Liver (tissue), 9 donors: ENCODE measurements around the gene JPH4. TPM values are rescaled to one million over a fixed set of nuclear protein-coding genes. Genes with fewer than 3 reads are reported as not detected.

Source experiments
- DNase-seq: peaks from one replicate; pipeline ENCODE4 v3.0.0-alpha.2; 2017; ENCODE audit warnings: low spot score
- H3K27ac ChIP-seq, 2 donors: one replicate each; pipeline ENCODE4 v1.7.0; 2013; ENCODE audit warnings: inconsistent platforms in 2 of 2, low read length in 2 of 2, control low read depth in 1 of 2, low read depth in 1 of 2, mild to moderate bottlenecking in 1 of 2
- H3K27me3 ChIP-seq, 4 donors: one replicate each; pipeline versions ENCODE4 v1.6.1 to v1.7.0; 2013; ENCODE audit warnings: low read length in 3 of 4, inconsistent platforms in 1 of 4, mild to moderate bottlenecking in 1 of 4, moderate library complexity in 1 of 4; ENCODE audit not compliant: control insufficient read depth in 4 of 4, insufficient read depth in 4 of 4
- H3K36me3 ChIP-seq, 4 donors: one replicate each; pipeline versions ENCODE4 v1.6.1 to v1.7.0; 2013; ENCODE audit warnings: low read length in 3 of 4, mild to moderate bottlenecking in 3 of 4, low read depth in 1 of 4, moderate library complexity in 1 of 4; ENCODE audit not compliant: control insufficient read depth in 4 of 4, insufficient read depth in 3 of 4
- H3K4me1 ChIP-seq, 4 donors: one replicate each; pipeline versions ENCODE4 v1.6.1 to v1.7.0; 2013; ENCODE audit warnings: low read length in 3 of 4, mild to moderate bottlenecking in 3 of 4, moderate library complexity in 1 of 4; ENCODE audit not compliant: control insufficient read depth in 4 of 4, insufficient read depth in 4 of 4
- H3K4me3 ChIP-seq, 3 donors: one replicate each; pipeline versions ENCODE4 v1.6.1 to v1.7.0; 2013; ENCODE audit warnings: low read length in 3 of 3, control low read depth in 1 of 3, low read depth in 1 of 3, mild to moderate bottlenecking in 1 of 3
- H3K9ac ChIP-seq, 2 donors: one replicate each; pipeline ENCODE4 v1.7.0; 2013; ENCODE audit warnings: low read length in 2 of 2, mild to moderate bottlenecking in 2 of 2, moderate library complexity in 2 of 2, control low read depth in 1 of 2, low read depth in 1 of 2
- H3K9me3 ChIP-seq, 4 donors: one replicate each; pipeline versions ENCODE4 v1.6.1 to v1.7.0; 2013; ENCODE audit warnings: low read length in 3 of 4; ENCODE audit not compliant: control insufficient read depth in 4 of 4
- EGR1 ChIP-seq, 2 donors: IDR thresholded peaks; 2 replicates each; pipeline ENCODE4 v1.6.1; 2016 to 2018; ENCODE audit warnings: antibody characterized with exemption in 2 of 2, low read depth in 2 of 2
- FOXA1 ChIP-seq: IDR thresholded peaks from 2 replicates; pipeline ENCODE4 v1.6.1; 2016; ENCODE audit warnings: antibody characterized with exemption
- FOXA2 ChIP-seq: IDR thresholded peaks from 2 replicates; pipeline ENCODE4 v1.6.1; 2016; ENCODE audit warnings: antibody characterized with exemption
- GABPA ChIP-seq, 2 donors: IDR thresholded peaks in 1 of 2; conservative IDR thresholded peaks in 1 of 2; 2 replicates each; pipeline ENCODE4 v1.6.1; 2016; ENCODE audit warnings: antibody characterized with exemption in 2 of 2, mild to moderate bottlenecking in 1 of 2, moderate library complexity in 1 of 2
- HNF4A ChIP-seq, 2 donors: conservative IDR thresholded peaks; 2 replicates each; pipeline ENCODE4 v1.6.1; 2016; ENCODE audit warnings: antibody characterized with exemption in 2 of 2, mild to moderate bottlenecking in 2 of 2
- HNF4G ChIP-seq: IDR thresholded peaks from 2 replicates; pipeline ENCODE4 v1.6.1; 2016; ENCODE audit warnings: antibody characterized with exemption
- JUND ChIP-seq, 2 donors: IDR thresholded peaks; 2 replicates each; pipeline ENCODE4 v1.6.1; 2016; ENCODE audit warnings: antibody characterized with exemption in 2 of 2
- NR2F2 ChIP-seq: IDR thresholded peaks from 2 replicates; pipeline ENCODE4 v1.6.1; 2016; ENCODE audit warnings: antibody characterized with exemption
- RAD21 ChIP-seq, 2 donors: IDR thresholded peaks; 2 replicates each; pipeline ENCODE4 v1.6.1; 2016; ENCODE audit warnings: antibody characterized with exemption in 2 of 2, mild to moderate bottlenecking in 2 of 2
- RXRA ChIP-seq, 2 donors: IDR thresholded peaks; 2 replicates each; pipeline ENCODE4 v1.6.1; 2017 to 2018; ENCODE audit warnings: antibody characterized with exemption in 2 of 2, mild to moderate bottlenecking in 1 of 2
- SP1 ChIP-seq: IDR thresholded peaks from 2 replicates; pipeline ENCODE4 v1.6.1; 2018; ENCODE audit warnings: antibody characterized with exemption, mild to moderate bottlenecking
- TAF1 ChIP-seq: conservative IDR thresholded peaks from 2 replicates; pipeline ENCODE4 v1.6.1; 2016; ENCODE audit warnings: antibody characterized with exemption, mild to moderate bottlenecking
- YY1 ChIP-seq: IDR thresholded peaks from 2 replicates; pipeline ENCODE4 v1.6.1; 2016; ENCODE audit warnings: antibody characterized with exemption, mild to moderate bottlenecking
- WGBS: extraction: QIAGEN DNeasy Blood & Tissue Kit; methylation state at CpG from one replicate; pipeline ENCODE4 v1.1.7; 2013; 5-methylcytosine and 5-hydroxymethylcytosine counted together
- polyA plus RNA-seq, 2 donors: library from polyadenylated mRNA; stranded (reverse) in 1 of 2; unstranded in 1 of 2; fragments of 200-250 nt in 1 of 2; fragments of >200 nt in 1 of 2; fragmentation: Nextera tagmentation in 1 of 2; extraction: Ambion mirVana in 1 of 2; gene quantifications; one replicate each; pipeline versions ENCODE4 v1.2.1 to v1.2.3, GENCODE V29; 2013 to 2015
- total RNA-seq, 2 donors: library from RNA; depleted of rRNA; stranded (reverse); fragments of >200 nt; gene quantifications; one replicate each; pipeline ENCODE4 v1.2.3, GENCODE V29; 2014
- TF ChIP-seq, protein P1 (sequence below): IDR thresholded peaks from 2 replicates; pipeline ENCODE4 v1.6.1; 2016; ENCODE audit warnings: antibody characterized with exemption
- TF ChIP-seq, protein P2 (sequence below): IDR thresholded peaks from 2 replicates; pipeline ENCODE4 v1.6.1; 2016; ENCODE audit warnings: antibody characterized with exemption, mild to moderate bottlenecking
- TF ChIP-seq, protein P3 (sequence below): IDR thresholded peaks from 2 replicates; pipeline ENCODE4 v1.6.1; 2016; ENCODE audit warnings: antibody characterized with exemption
- TF ChIP-seq, protein P4 (sequence below): IDR thresholded peaks from 2 replicates; pipeline ENCODE4 v1.6.1; 2016; ENCODE audit warnings: antibody characterized with exemption
- TF ChIP-seq, protein P5 (sequence below): fragments of 150-350 bp; IDR thresholded peaks from 2 replicates; pipeline ENCODE4 v1.5.1; 2017; ENCODE audit warnings: improper control_type of control experiment, low read depth, low read length; ENCODE audit not compliant: missing input control
- donor health status: healthy.
- donor health status: healthy.
- donor health status: healthy.
- donor health status: healthy.
- donor health status: healthy.

The JPH4 gene
- total and polyA plus RNA-seq, 4 donors = 0.07 to 0.24 (median 0.16) TPM

DNA sequence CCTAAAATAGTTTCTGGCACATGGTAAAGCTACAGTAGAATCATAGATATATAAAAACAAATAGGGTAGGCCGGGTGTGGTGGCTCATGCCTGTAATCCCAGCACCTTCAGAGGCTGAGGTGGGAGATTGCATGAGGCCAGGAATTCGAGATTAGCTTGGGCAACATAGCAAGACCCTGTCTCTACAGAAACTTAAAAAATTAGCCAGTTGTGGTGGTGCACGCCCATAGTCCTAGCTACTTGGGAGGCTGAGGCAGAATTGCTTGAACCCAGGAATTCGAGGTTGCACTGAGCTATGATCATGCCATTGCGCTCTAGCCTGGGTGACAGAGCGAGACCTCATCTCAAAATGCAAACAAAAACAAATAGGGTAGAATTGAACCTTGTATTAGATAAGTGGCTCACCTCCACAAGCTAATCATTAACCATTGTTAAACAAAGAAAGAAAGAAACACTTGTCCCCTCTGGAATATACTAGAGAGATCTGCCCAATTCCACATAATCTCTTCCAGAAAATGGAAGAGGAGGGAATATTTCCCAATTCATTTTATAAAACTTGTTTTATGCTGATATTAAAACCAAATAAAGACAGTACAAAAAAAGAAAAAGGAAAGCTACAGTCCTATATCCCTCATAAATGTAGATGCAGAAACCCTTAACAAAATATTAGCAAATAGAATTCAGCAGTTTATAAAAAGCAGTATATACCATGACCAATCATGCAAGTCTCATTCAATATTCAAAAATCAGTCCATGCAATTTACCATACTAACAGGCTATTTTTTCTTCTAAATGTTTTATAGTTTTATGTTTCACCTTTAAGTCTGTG lies 34.9 kb upstream of the JPH4 start:
- Histone ChIP-seq H3K27me3 (no peaks in the 10 kb centered on the region), H3K9me3 (no peaks in the 10 kb centered on the region), H3K36me3 (no peaks in the 10 kb centered on the region), H3K4me1 (peaks cover 17 to 55% (median 44%) of the 10 kb centered on the region in 4 donors), H3K9ac (peak overlapping the region; percentile 32 to 62), H3K27ac (peak overlapping the region; percentile 76 to 87), H3K4me3 (no peak overlapping the region)
- DNase-seq = no peak
- WGBS = 29% methylated on average over 6 of the region's 6 CpGs
- TF ChIP-seq, protein P1, sequence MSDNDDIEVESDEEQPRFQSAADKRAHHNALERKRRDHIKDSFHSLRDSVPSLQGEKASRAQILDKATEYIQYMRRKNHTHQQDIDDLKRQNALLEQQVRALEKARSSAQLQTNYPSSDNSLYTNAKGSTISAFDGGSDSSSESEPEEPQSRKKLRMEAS = peak; percentile 38
- TF ChIP-seq EGR1 (IDR thresholded peaks at IDR 0.05; ENCODE audit: low read depth in 2 of 2) (no peak), GABPA (IDR thresholded peaks at IDR 0.05 in 1 of 2, conservative IDR thresholded peaks at IDR 0.05 in 1 of 2) (peak in 1 of 2 donors; percentile 9), RXRA (IDR thresholded peaks at IDR 0.05) (peak; percentile 51 to 73), TAF1 (no peak), HNF4A (conservative IDR thresholded peaks at IDR 0.05) (peak; percentile 75 to 80), FOXA2 (peak; percentile 83), SP1 (peak; percentile 88), YY1 (peak; percentile 95), JUND (IDR thresholded peaks at IDR 0.05) (peak in 1 of 2 donors; percentile 66), RAD21 (IDR thresholded peaks at IDR 0.05) (peak in 1 of 2 donors; percentile 18), HNF4G (peak; percentile 26), NR2F2 (no peak), FOXA1 (peak; percentile 38)
- TF ChIP-seq, protein P2, sequence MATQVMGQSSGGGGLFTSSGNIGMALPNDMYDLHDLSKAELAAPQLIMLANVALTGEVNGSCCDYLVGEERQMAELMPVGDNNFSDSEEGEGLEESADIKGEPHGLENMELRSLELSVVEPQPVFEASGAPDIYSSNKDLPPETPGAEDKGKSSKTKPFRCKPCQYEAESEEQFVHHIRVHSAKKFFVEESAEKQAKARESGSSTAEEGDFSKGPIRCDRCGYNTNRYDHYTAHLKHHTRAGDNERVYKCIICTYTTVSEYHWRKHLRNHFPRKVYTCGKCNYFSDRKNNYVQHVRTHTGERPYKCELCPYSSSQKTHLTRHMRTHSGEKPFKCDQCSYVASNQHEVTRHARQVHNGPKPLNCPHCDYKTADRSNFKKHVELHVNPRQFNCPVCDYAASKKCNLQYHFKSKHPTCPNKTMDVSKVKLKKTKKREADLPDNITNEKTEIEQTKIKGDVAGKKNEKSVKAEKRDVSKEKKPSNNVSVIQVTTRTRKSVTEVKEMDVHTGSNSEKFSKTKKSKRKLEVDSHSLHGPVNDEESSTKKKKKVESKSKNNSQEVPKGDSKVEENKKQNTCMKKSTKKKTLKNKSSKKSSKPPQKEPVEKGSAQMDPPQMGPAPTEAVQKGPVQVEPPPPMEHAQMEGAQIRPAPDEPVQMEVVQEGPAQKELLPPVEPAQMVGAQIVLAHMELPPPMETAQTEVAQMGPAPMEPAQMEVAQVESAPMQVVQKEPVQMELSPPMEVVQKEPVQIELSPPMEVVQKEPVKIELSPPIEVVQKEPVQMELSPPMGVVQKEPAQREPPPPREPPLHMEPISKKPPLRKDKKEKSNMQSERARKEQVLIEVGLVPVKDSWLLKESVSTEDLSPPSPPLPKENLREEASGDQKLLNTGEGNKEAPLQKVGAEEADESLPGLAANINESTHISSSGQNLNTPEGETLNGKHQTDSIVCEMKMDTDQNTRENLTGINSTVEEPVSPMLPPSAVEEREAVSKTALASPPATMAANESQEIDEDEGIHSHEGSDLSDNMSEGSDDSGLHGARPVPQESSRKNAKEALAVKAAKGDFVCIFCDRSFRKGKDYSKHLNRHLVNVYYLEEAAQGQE = peak; percentile 71
- TF ChIP-seq, protein P3, sequence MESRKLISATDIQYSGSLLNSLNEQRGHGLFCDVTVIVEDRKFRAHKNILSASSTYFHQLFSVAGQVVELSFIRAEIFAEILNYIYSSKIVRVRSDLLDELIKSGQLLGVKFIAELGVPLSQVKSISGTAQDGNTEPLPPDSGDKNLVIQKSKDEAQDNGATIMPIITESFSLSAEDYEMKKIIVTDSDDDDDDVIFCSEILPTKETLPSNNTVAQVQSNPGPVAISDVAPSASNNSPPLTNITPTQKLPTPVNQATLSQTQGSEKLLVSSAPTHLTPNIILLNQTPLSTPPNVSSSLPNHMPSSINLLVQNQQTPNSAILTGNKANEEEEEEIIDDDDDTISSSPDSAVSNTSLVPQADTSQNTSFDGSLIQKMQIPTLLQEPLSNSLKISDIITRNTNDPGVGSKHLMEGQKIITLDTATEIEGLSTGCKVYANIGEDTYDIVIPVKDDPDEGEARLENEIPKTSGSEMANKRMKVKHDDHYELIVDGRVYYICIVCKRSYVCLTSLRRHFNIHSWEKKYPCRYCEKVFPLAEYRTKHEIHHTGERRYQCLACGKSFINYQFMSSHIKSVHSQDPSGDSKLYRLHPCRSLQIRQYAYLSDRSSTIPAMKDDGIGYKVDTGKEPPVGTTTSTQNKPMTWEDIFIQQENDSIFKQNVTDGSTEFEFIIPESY = peak; percentile 31
- TF ChIP-seq, protein P4, sequence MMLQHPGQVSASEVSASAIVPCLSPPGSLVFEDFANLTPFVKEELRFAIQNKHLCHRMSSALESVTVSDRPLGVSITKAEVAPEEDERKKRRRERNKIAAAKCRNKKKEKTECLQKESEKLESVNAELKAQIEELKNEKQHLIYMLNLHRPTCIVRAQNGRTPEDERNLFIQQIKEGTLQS = no peak
- TF ChIP-seq, protein P5, sequence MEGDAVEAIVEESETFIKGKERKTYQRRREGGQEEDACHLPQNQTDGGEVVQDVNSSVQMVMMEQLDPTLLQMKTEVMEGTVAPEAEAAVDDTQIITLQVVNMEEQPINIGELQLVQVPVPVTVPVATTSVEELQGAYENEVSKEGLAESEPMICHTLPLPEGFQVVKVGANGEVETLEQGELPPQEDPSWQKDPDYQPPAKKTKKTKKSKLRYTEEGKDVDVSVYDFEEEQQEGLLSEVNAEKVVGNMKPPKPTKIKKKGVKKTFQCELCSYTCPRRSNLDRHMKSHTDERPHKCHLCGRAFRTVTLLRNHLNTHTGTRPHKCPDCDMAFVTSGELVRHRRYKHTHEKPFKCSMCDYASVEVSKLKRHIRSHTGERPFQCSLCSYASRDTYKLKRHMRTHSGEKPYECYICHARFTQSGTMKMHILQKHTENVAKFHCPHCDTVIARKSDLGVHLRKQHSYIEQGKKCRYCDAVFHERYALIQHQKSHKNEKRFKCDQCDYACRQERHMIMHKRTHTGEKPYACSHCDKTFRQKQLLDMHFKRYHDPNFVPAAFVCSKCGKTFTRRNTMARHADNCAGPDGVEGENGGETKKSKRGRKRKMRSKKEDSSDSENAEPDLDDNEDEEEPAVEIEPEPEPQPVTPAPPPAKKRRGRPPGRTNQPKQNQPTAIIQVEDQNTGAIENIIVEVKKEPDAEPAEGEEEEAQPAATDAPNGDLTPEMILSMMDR = no peak
